ENCODE data around the gene G2E3.
"Not testable (repeated sequence)": the region's sequence is repeated elsewhere in the genome, so short reads cannot be mapped to it uniquely, and the experiment has no call there.

Gene G2E3

DNA sequence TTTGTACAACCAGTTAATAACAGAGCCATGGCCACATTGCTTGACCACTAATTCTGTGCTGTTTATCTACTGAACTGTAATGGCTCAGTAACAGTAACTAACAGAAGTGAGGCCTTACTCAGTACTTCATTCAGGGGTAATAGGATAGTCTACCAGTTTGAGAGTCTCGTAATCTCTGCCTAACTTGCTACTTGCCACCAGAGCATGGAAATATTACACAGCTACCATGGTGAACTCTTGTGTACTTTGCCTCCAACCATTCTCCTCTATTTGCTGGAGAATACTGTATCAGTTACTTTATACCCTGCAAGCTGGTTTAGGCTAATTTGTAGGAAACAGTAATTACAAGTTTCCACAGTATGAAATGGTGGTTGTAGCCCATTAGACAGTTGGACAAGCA lies 73.8 kb downstream of the G2E3 start:
- TF ChIP-seq, protein P1, sequence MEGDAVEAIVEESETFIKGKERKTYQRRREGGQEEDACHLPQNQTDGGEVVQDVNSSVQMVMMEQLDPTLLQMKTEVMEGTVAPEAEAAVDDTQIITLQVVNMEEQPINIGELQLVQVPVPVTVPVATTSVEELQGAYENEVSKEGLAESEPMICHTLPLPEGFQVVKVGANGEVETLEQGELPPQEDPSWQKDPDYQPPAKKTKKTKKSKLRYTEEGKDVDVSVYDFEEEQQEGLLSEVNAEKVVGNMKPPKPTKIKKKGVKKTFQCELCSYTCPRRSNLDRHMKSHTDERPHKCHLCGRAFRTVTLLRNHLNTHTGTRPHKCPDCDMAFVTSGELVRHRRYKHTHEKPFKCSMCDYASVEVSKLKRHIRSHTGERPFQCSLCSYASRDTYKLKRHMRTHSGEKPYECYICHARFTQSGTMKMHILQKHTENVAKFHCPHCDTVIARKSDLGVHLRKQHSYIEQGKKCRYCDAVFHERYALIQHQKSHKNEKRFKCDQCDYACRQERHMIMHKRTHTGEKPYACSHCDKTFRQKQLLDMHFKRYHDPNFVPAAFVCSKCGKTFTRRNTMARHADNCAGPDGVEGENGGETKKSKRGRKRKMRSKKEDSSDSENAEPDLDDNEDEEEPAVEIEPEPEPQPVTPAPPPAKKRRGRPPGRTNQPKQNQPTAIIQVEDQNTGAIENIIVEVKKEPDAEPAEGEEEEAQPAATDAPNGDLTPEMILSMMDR (IDR thresholded peaks at IDR 0.05; ENCODE audit: insufficient read depth, low read length, missing control alignments): no peak
- CTCF ChIA-PET: interaction anchor here (1.1 to 2.1 kb wide), 2 partner anchors 10 to 24 kb away, joined by 3 to 7 read pairs; partner anchors contain the start of gene SCFD1

DNA sequence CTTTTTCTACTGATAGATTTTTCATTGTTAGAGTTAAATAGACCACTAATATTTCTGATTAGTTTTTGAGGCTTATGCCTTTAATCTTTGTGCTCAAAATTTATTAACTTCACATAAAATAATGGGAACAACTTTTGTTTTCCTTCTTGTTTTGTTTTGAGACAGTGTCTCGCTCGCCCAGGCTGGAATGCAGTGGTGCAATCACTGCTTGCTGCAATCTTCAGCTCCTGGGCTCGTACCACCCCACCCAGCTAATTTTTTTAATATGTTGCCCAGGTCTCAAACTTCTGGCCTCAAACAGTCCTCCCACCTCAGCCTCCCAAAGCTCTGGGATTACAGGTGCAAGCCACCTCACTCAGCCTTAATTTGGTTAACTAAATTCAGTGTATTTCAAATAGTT lies 80.0 kb downstream of the G2E3 start:
- no peak overlapping the region for H3K4me3 ChIP-seq (ENCODE audit: low read depth, low read length)
- TF ChIP-seq, protein P1 (IDR thresholded peaks at IDR 0.05; ENCODE audit: insufficient read depth, low read length, missing control alignments): no peak
- DNase-seq (ENCODE audit: low read depth, low spot score): no peak
- ChIA-PET POLR2A (no interaction called here), CTCF (no interaction called here)

More for the DNA sequence above, 73.8 kb downstream of the G2E3 start:
- DNase-seq (ENCODE audit: low read depth, low spot score): no peak
- POLR2A ChIA-PET: no interaction called here
- H3K4me3 ChIP-seq (ENCODE audit: low read depth, low read length): no peak overlapping the region

DNA sequence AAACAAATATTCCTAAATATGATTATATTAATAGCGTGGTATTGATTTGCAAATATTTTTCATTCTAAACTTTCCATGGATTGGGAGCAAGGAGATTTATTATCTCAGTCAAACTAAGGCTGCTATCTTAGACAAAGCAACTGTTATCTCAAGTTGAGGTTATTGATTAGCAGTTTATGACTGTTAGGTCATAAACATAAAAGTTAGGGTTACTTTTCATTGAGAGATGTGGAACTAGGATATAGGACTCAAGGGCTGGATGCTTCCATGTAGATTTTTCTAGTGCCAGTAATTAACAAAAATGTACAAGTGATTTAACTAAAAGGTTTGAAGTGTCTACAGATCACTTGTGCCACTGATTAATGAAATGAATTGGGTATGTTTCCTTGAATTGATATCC lies 82.2 kb downstream of the G2E3 start:
- no peak for DNase-seq (ENCODE audit: low read depth, low spot score)
- POLR2A ChIA-PET: no interaction called here
- TF ChIP-seq, protein P1 (IDR thresholded peaks at IDR 0.05; ENCODE audit: insufficient read depth, low read length, missing control alignments): no peak
- no peak overlapping the region for H3K4me3 ChIP-seq (ENCODE audit: low read depth, low read length)
- CTCF ChIA-PET: no interaction called here

DNA sequence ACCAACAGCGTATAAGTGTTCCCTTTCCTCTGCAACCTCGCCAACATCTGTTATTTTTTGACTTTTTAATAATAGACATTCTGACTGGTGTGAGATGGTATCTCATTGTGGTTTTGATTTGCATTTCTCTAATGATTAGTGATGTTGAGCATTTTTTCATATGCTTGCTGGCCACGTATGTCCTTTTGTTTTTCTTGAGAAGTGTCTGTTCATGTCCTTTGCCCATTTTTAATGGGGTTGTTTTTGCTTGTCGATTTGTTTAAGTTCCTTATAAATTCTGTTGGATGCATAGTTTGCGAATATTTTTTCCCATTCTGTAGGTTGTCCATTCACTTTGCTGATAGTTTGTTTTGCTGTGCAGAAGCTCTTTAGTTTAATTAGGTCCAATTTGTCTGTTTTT lies 85.5 kb downstream of the G2E3 start:
- H3K4me3 ChIP-seq (ENCODE audit: low read depth, low read length); DNase-seq (ENCODE audit: low read depth, low spot score); POLR2A ChIA-PET: not testable (repeated sequence)
- CTCF ChIA-PET: interaction anchor here (1.4 kb wide), 1 partner anchor 12 kb away, joined by 5 read pairs; no protein-coding TSS in a partner anchor

DNA sequence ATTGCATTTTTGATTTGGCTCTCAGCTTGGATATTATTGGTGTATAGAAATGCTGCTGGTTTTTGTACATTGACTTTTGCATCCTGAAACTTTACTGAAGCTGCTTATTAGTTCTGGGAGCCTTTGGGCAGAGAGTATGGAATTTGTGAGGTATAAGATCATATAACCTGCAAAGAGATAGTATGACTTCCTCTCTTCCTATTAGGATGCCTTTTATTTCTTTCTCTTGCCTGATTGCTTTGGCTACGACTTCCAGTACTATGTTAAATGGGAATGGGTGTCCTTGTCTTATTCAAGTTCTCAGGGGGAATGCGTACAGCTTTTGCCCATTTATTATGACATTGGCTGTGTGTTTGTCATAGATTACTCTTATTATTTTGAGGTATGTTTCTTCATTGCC lies 86.6 kb downstream of the G2E3 start:
- ChIA-PET POLR2A (no interaction called here), CTCF (interaction anchor here (1.0 to 1.4 kb wide), 2 partner anchors 9 to 11 kb away, joined by 4 to 5 read pairs; no protein-coding TSS in a partner anchor)
- no peak overlapping the region for H3K4me3 ChIP-seq (ENCODE audit: low read depth, low read length)
- DNase-seq (ENCODE audit: low read depth, low spot score): no peak
- TF ChIP-seq, protein P1 (IDR thresholded peaks at IDR 0.05; ENCODE audit: insufficient read depth, low read length, missing control alignments): no peak

DNA sequence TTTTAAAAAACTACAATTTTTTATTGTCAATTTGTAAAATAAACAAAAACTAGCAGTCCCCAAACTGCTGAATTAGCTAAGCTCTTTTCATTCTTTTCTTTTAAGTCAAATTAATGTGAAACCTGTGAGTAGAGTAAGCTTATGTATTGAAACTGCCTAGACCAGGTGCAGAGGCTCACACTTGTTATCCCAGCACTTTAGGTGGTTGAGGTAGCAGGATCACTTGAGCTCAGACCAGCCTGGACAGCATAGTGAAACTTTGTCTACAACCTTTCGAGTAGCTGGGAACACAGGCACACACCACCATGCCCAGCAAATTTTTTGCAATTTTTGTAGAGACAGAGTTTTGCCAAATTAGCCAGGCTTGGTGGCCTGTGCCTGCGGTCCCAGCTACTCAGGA lies 89.5 kb downstream of the G2E3 start:
- CTCF ChIA-PET: interaction anchor here (2.3 kb wide), 1 partner anchor 10 kb away, joined by 8 read pairs; no protein-coding TSS in a partner anchor
- DNase-seq (ENCODE audit: low read depth, low spot score): no peak
- TF ChIP-seq, protein P1 (IDR thresholded peaks at IDR 0.05; ENCODE audit: insufficient read depth, low read length, missing control alignments): no peak
- POLR2A ChIA-PET: no interaction called here
- no peak overlapping the region for H3K4me3 ChIP-seq (ENCODE audit: low read depth, low read length)

DNA sequence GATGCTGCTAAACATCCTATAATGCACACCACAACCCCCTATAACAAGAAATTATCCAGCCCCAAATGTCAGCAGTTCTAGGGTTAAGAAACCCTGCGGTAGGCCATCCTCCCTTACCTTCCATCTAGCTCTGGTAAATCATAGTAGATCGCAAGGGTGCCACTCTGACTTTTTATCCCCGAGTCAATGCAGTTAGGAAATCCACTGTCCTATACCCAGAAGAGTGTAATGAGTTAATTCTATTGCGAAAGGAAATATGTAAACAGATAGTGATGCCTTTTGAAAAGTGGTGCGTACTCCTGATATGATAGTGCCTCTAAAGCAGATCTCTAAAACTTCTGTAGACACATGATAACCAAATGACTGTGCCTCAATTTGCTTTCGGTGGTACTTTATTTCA lies 93.0 kb downstream of the G2E3 start:
- CTCF ChIA-PET: no interaction called here
- POLR2A ChIA-PET: no interaction called here

More for the DNA sequence above, 93.0 kb downstream of the G2E3 start:
- DNase-seq (ENCODE audit: low read depth, low spot score): no peak
- TF ChIP-seq, protein P1 (IDR thresholded peaks at IDR 0.05; ENCODE audit: insufficient read depth, low read length, missing control alignments): no peak
- H3K4me3 ChIP-seq (ENCODE audit: low read depth, low read length): no peak overlapping the region

All from AG04449 (cell line).